Fibroblast of villous mesenchyme (primary cell): ENCODE data around the gene MSLN. TPM values are rescaled to one million over a fixed set of nuclear protein-coding genes. Genes with fewer than 3 reads are reported as not detected.

Experiments
- DNase-seq: peaks from one replicate; pipeline ENCODE4 v3.0.0-alpha.2; 2010; ENCODE audit warnings: low read depth
- H3K4me3 ChIP-seq: 2 replicates; pipeline ENCODE4 v1.5.1; 2011; ENCODE audit warnings: low read depth, mild to moderate bottlenecking, low read length
- CTCF ChIP-seq: IDR thresholded peaks from 2 replicates; pipeline ENCODE4 v1.5.1; 2012; ENCODE audit warnings: low read depth, mild to moderate bottlenecking, low read length; ENCODE audit not compliant: insufficient read depth
- total RNA-seq: library from RNA; depleted of rRNA; stranded (reverse); fragments of >200 nt; gene quantifications from 2 replicates; pipeline ENCODE4 v1.2.3, GENCODE V29; 2012

The MSLN gene
- total RNA-seq, 1 donor: 0.86 TPM

- DNase-seq: no peak
- H3K4me3 ChIP-seq: peak overlapping the region; percentile 71
- TF ChIP-seq CTCF: peak; percentile 21
These were observed 40.6 kb upstream of the MSLN start for GRCh38 chr16:719815-720446.

- peak; percentile 83 for DNase-seq
- peak; percentile 13 for TF ChIP-seq CTCF
- peak overlapping the region; percentile 71 for H3K4me3 ChIP-seq
These were observed 40.0 kb upstream of the MSLN start for GRCh38 chr16:720447-720989.

GRCh38 chr16:720990-721764 lies 39.4 kb upstream of the MSLN start, which contains the start of gene ANTKMT:
Gene ANTKMT (plus strand): TSS chr16:721146. CDS start chr16:721275, 129 bp downstream.
- peak; percentile 68 for DNase-seq
- TF ChIP-seq CTCF: no peak
- H3K4me3 ChIP-seq: peak within 1 kb of the TSS; percentile 71

- H3K4me3 ChIP-seq: peak overlapping the region; percentile 71
- TF ChIP-seq CTCF: no peak
These were observed 38.6 kb upstream of the MSLN start for GRCh38 chr16:721765-722540.

GRCh38 chr16:722835-723633 lies 37.5 kb upstream of the MSLN start:
- no peak overlapping the region for H3K4me3 ChIP-seq
- no peak for TF ChIP-seq CTCF
- DNase-seq: no peak

More at GRCh38 chr16:721765-722540, 38.6 kb upstream of the MSLN start:
- no peak for DNase-seq

- no peak overlapping the region for H3K4me3 ChIP-seq
- DNase-seq: no peak
- no peak for TF ChIP-seq CTCF
These were observed 36.8 kb upstream of the MSLN start for GRCh38 chr16:723695-724094.
